ENCODE data around the gene ZFYVE26.

GRCh38 chr14:67705211-67705610, 111.2 kb downstream of the ZFYVE26 start:
- TF ChIP-seq POLR2AphosphoS5 (IDR thresholded peaks at IDR 0.05): no peak
- no peak for TF ChIP-seq CTCF (IDR thresholded peaks at IDR 0.05)
- TF ChIP-seq POLR2A (IDR thresholded peaks at IDR 0.05; ENCODE audit: low read depth): no peak

All from esophagus muscularis mucosa (tissue), 3 donors.